HG02973 (cell line): Measurements from ENCODE around the gene LAMA2.

Source experiments
- ATAC-seq: cut with Tn5 transposase; IDR thresholded peaks from one replicate; pipeline ENCODE4 v1.9.1; 2021; ENCODE audit warnings: moderate library complexity; ENCODE audit not compliant: unreplicated experiment

LAMA2 gene

DNA sequence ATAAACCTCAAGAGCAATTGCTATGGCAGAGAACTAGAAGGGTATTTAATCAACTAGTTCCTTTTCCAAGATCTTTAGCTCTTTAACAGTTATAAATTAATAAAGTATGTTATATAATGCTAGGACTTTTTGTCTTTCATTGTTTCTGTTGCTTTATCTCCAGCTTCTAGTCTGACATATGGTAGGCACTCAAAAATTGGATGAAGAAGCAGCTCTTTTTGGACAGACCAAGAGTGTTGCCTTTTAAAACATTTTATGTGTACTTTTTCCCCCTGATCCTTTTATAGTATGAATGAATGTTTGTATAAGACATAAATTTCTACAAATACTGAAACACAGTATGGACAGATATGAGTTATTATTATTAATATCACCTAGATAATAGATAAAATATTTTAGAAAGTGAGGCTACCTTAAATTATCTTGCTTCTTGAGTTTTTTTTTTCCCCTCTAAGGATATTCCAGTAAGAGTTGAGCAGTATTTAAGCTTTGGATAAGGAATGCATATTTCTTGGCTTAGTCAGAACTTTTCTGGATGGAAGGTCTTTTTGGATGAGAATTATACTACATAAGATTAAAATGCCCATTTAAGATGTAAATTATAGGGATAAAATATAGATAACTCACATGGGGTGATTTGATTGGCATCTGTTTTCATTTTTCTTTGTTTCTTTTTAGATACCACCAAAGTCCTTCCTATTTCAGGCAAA lies 16.6 kb downstream of the LAMA2 start:
- ATAC-seq: no peak

DNA sequence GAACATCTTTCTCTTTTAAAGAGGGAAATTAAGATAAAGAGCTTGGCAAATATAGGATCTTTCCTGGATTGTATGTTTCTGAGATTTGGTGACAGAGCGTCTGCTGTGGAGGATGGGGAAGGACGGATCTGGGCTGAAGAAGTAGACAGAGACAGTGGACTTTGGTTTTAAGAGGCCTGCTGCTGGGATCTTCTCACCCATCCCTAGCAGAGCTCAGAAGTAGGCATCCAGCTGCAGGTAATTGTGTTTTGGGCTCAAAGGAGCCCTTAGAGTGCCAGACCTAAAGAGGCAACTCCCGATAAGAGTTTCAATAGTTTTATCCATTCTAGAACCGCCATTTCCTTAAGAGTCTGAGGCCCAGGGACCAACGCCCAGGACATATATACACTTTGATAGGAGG lies 20.8 kb downstream of the LAMA2 start:
- ATAC-seq: no peak

DNA sequence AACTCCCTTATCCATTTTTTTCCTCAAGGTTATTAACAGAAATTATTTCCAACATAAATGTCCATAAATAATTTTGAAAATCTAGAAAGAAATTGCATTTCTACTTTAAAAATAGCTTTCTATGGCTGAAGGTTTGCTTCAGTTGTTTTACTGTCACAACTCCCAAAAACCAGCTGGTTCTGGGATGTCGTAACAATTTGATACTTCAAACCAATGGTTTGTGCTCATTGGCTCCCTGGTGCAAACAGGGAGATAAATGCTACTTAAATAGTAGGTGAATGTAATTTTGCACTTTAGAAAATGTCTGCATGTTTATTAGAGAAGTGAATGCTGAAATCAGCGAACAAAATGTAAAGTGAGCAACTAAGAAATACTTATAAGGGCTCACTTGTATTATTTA lies 31.1 kb downstream of the LAMA2 start:
- ATAC-seq: no peak

GRCh38 chr6:128918886-128919285 lies 35.9 kb downstream of the LAMA2 start:
- ATAC-seq: no peak

GRCh38 chr6:128919412-128920180 lies 36.7 kb downstream of the LAMA2 start:
- ATAC-seq: no peak

DNA sequence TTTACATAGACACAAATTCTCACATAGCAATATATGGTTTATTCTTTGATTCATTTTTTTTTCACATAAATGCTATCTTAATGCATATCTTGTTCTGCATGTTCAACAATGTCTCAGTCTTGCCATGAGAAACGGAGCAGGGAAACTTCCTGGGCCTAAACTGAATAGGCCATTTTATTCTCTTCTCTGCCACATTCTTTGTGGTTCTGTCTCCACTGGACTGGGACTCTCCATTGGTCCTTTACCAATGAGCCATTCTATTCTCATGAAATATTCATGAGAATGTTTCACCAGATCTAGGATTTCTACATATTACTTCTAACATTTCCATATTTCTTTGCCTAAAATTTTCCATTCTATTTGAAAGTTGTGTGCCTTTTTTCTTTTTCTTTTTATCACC lies 42.8 kb downstream of the LAMA2 start:
- ATAC-seq: no peak

DNA sequence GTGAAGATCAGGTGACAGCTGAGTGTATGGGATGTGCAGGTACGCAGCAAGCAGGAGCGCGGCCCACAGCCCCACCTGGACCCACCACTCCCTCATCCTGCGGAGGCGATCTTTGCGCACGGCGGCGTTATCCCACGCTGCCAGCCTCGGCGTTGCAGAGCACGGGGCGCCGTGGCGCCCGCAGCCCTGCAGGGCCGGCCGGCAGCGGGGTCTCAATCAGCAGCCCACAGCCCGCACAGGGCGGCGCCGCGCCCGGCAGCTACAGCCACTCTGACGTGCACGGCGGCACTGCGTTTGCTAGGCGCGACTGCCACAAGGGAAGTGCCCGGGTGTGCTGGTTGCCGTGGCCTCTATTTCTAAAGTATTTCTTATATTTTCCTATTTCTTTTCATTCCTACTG lies 46.9 kb downstream of the LAMA2 start:
- ATAC-seq: no peak

GRCh38 chr6:128930321-128930720 lies 47.4 kb downstream of the LAMA2 start:
- ATAC-seq: no peak

DNA sequence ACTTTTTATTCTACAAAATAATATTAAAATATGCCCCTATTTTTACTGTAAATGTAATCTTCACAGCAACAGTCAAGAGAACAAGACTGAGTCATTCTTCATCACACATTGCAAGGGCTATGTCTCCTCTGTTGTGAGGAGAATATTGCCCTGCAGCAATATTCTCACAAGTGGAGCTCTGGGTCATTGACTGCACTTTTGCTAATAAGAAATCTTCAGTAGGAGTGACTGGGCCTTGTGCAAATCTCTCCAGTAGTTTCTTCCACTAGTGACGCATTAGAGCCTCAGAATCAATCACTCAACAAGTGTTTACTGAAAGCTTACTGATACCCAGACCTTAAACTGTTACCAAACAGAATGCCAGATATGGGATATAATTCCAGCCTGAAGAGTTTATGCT lies 49.1 kb downstream of the LAMA2 start:
- ATAC-seq: no peak

- ATAC-seq: no peak
These were observed 67.9 kb downstream of the LAMA2 start for GRCh38 chr6:128950864-128951263.

GRCh38 chr6:128952902-128953301 lies 70.0 kb downstream of the LAMA2 start:
- no peak for ATAC-seq

DNA sequence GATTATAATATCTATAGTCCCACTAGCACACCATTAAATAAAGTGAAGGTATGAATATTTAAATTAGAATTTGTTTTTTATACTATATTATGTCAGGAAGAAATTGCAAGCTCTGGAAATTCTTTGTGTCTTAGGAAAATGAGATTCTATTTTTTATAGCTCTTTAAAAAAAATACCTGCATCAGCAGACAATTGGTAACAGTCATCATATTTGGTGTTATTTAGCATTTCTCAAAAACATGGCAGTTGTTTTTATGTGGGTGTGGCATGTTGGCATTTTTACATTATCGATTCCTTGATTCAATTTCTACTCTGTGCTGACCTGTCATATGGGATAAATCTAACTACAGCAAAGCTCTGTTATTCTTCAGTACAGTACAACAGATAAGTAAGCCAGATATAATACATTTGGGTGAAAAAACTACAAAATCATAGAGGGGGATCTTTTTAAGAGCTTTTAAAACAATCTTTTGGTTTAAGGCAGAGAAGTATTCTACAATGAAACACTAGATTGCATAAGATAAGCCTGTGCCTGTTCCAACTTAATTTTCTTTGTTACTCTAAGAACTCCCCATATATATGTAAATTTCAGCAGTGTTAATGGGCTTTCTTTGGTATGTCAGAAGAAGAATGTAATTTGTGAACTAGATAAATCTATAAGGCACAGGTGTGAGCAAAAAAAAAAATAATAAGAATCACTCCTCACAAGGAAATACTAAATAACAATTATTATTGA lies 71.5 kb downstream of the LAMA2 start:
- no peak for ATAC-seq

GRCh38 chr6:128963561-128963960 lies 80.6 kb downstream of the LAMA2 start:
- ATAC-seq: no peak

- ATAC-seq: no peak
These were observed 81.4 kb downstream of the LAMA2 start for GRCh38 chr6:128964233-128964755.

DNA sequence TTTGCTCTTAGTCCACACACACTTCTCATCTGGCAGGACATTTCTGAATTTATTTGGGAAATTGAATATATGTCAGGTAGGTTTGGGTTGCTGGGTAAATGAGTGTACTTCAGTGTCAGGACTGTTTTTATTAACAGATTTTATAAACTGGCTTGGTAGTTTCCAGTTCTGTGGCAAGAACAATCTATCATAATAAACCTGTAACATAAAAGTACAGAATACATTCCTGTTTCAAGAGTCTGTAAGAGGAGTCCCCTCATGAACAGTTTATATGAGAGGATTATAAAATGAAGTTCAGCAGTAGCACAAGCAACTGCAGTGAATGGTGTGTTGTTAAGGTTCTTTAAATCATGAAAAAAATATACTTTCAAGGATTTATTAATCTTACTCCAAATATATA lies 81.8 kb downstream of the LAMA2 start:
- ATAC-seq: no peak

DNA sequence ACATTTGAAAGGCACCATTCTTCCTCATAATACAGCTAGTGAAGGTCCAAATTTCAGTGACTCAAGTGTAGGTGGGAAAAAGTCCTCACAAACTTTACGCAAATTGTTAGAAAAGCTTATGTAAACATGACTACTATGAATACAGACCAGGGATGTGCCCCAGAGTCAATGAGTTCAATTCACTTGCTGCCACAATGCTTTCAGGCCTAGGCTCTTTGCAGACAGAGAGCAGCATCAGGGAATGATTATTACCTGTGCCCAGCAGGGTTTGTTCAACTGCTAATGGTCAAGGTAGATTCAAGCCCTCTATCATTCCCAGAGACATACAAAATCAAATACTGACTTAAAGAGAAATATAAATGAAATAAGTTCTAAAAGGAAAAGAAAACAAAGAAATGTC lies 84.0 kb downstream of the LAMA2 start:
- ATAC-seq: no peak

DNA sequence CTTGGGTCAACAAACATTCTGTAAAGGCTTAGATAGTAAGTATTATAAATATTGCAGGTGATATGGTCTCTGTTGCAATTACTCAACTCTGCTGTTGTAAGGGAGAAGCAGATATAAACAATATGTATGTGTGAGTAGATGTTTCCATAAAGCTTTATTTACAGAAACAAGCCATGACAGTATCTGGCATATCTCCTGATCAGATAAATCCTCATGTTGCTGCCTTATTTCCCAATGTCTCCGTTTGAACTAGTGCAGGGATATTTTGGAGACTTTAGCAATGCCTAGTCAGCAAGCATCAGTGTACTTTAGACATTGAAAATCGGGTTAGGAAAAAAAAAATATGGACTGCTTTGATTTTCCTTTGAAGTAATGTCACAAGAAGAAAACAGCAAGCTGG lies 96.1 kb downstream of the LAMA2 start:
- no peak for ATAC-seq

- ATAC-seq: no peak
These were observed 98.8 kb downstream of the LAMA2 start for GRCh38 chr6:128981716-128982115.

- no peak for ATAC-seq
These were observed 107.4 kb downstream of the LAMA2 start for GRCh38 chr6:128990360-128990759.

GRCh38 chr6:128990915-128991314 lies 108.0 kb downstream of the LAMA2 start:
- no peak for ATAC-seq

DNA sequence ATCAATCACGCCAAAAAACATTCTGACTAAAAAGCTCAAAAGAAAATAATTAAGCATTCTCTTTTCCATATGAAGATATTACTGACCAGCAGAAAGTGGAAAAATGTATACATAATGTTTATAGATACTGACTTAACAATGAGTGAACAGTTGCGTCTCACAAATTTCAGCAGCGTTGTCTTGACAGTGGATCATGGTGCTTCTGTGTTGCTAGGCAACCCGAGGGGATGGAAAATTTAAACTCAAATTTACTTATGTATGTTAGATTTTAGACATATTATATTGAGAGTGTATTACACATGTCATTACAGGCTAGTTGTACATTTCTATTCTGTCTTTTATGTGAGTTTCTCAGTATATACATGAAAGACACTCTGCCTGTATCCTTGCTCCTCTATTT lies 110.2 kb downstream of the LAMA2 start:
- no peak for ATAC-seq

DNA sequence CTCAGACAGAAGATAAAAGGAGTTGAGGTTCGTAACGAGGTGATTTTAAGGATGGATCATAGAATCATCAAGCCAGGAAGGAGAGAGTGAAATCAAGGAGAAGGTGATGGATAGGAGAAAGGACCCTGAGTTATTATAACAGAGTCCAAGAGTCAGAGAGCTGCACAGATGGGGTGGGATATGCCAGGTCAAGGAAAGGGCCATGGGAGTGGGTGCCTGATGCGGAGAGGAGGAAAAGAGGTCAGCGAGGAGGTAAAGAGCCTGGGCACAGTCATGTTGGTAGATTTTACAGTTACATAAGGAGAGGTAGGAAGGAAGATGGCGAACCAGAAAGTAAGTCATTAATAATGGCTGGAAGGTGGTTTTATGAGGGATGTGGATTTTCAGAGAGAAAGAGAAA lies 114.9 kb downstream of the LAMA2 start:
- ATAC-seq: no peak
